GM12801 (cell line): ENCODE results near the gene ALPK1.

Experiments used
- CTCF ChIP-seq: IDR thresholded peaks from one replicate; pipeline ENCODE4 v1.5.1; 2011; ENCODE audit warnings: control low read depth; ENCODE audit not compliant: insufficient read length; ENCODE audit errors: extremely low read depth

ALPK1 gene

GRCh38 chr4:112451831-112452230, 154.7 kb downstream of the ALPK1 start:
- no peak for TF ChIP-seq CTCF

- TF ChIP-seq CTCF: no peak
Measured at GRCh38 chr4:112453321-112453720, 156.2 kb downstream of the ALPK1 start.

GRCh38 chr4:112472318-112472717, 175.1 kb downstream of the ALPK1 start:
- TF ChIP-seq CTCF: no peak

- no peak for TF ChIP-seq CTCF
Measured at GRCh38 chr4:112473985-112474384, 176.8 kb downstream of the ALPK1 start.

GRCh38 chr4:112485930-112486329, 188.8 kb downstream of the ALPK1 start:
- no peak for TF ChIP-seq CTCF
